Cerebellar cortex (tissue), 1 donor: ENCODE measurements around the gene FAM13A.

Experiments
- DNase-seq: peaks from one replicate; pipeline ENCODE4 v3.0.0-alpha.2; 2015; ENCODE audit warnings: low spot score

Gene FAM13A

DNA sequence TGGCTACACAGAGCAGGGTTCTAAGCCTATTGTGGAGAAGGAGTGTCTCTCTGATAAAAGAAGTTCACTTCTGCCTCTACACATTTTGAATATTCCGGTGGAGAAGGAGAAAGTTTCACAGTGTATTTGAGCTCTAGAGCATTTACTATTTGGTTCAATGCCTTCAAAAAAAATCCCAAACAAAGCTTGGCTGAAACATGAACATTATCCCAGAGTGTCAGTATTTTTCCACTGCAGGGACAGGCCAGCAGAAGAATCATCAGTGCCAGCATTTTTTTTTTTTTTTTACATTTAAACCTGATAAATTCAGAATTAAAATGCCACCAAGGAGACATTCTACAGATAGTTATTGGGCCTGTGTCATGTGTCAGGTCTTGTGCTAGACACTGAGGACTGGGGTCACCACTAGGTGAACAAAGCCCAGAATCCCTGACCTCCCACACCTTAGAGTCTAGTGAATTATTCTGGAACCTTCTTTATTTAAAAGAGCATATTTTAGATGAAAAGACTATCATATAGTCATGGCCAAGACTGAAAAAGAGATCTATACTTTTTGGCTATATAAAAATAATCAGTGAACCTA lies 311.3 kb downstream of the FAM13A start:
- peak; percentile 87 for DNase-seq

- no peak for DNase-seq
Observed at GRCh38 chr4:88745175-88745574, 311.8 kb downstream of the FAM13A start.

DNA sequence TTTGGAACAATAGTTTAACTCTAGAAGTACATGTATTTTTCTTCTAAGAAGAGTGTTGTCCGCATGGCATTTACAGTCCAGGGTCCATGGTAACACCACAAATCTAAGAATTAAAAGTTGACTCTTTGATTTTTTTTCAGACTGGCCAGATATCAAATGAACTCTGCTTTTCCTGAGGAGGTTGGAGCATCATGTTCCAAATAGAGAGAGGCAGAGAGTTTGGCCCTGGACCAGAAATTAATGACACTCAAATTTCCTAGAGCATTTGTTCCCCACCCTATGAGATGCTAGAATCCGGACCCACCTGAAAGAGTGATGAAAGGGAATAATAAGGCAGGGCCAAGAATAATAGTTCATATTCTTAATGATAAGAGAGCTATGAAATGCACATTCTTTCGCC lies 312.4 kb downstream of the FAM13A start:
- DNase-seq = peak; percentile 67

DNA sequence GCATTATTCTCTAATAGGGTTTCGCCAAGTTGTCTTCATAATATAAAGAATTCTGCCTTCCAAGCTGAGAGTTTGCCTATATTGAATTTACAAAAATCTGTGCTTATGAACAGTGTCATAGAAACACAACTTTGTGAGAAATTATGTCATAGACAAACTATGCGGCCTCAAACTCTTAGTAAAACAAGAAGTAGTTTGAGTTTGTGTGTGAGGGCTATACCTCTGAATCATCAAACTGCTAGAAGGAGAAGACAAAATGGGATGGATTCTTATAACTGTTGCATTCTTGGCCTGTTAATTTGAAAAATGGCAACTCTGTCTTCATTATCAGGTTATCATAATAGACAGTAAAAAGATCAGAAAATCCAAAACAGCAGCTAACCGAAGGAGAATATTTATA lies 313.3 kb downstream of the FAM13A start:
- DNase-seq = no peak

DNA sequence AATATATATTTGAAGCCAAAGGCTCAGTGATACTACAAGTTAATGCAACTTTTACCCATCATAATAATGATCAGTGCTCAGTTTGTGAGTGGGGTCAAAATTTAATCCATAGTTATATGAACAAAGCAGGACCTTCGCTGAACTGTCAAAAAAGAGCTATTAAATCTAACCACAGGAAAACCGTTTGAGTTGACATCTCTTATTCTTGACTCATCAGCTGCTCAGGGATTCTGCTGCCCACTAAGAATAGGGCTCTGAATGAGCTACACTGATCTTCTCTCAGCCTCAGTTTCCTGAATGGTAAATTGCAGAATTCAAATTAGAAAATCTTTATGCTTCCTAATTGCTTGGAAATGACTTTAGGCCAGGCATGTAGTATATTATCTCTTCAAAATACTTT lies 314.4 kb downstream of the FAM13A start:
- DNase-seq = no peak

DNA sequence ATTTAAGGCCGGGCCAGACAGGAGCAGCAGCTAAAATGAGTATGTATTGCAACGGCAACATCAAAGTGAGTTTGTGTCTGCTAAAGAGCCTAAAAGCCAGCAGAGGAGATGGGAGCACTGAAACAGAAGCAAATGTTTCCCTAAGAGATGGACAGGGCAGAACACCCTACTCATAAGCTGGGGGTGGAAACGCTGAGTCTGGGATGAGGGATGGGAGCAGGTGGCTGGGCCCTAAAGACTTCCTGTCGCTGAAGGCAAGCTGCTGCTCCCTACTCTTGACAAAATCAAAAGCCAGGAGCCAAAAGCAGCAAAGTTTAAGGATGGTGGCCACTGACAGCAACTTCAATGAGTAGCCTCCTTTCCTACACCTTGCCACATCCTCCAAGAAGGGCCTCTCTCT lies 318.8 kb downstream of the FAM13A start:
- peak; percentile 50 for DNase-seq

GRCh38 chr4:88737307-88737941 lies 319.6 kb downstream of the FAM13A start:
- peak; percentile 65 for DNase-seq

- no peak for DNase-seq
Observed at GRCh38 chr4:88736264-88736663, 320.7 kb downstream of the FAM13A start.

- no peak for DNase-seq
Observed at GRCh38 chr4:88735564-88735963, 321.4 kb downstream of the FAM13A start.

- peak; percentile 17 for DNase-seq
Observed at GRCh38 chr4:88734403-88734949, 322.5 kb downstream of the FAM13A start.

- no peak for DNase-seq
Observed at GRCh38 chr4:88732714-88733368, 324.1 kb downstream of the FAM13A start.

DNA sequence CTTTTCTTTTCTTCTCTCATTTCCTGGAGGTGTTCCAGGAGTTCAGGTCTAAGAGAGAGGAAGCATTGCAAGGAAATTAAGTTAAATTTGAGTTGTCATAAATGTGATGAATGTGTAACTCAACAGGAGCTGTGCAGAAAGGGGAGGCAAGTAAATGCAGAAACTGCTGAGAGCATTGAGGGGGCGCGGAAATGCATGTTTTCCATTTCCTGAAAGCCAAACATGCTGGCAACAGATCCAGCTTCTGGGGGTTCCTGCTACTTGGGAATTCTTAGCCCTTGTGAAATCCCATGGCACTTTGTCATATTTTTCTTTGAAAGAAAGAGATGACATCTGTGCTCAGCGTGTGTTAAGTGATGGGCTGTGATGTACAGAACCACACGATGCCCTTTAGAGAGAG lies 325.6 kb downstream of the FAM13A start:
- peak; percentile 16 for DNase-seq

DNA sequence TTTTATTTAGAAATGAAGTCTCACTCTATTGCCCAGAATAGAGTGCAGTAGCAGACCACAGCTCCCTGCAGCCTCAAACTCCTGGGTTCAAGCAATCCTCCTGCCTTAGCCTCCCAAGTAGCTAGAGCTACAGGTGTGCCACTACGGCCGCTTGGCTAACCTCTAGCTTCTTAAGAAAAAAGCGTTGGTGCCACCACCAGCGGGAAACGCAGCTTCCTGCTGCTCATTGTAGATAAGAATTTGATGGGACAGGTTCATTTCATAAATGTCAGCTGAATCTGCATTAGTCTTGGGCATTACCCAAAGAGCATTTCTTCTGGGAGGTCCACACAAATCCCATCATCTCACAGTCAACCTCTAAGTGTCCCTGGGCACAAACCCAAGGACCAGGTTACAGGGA lies 326.2 kb downstream of the FAM13A start:
- peak; percentile 5 for DNase-seq

DNA sequence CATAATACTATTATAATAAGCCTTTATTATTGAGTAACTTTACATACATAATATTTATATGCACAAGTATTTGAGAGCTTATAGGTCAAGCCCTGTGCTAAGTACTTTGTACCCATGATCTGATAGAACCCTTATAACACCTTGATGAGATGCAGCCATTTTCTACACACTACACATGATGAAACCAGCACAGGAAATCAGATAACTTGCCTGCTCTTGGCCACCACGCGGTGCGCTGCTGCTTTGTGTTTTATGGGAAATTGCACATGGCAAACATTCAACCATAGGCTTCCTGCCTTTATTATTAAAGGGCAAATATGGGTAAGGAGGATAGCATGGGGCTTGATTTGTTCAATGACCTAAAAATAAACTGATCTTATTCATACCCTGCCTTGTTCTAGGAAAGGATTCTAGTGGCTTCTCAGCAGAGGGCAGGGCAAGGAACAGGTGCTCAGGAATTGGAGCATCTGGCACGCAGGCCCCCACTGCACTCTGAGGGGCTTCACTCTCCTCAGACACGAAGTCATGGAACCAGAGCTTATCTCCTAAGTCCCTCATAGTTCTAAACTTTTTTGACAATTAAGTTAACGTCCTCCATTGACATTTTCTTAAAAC lies 327.7 kb downstream of the FAM13A start:
- peak; percentile 48 for DNase-seq

DNA sequence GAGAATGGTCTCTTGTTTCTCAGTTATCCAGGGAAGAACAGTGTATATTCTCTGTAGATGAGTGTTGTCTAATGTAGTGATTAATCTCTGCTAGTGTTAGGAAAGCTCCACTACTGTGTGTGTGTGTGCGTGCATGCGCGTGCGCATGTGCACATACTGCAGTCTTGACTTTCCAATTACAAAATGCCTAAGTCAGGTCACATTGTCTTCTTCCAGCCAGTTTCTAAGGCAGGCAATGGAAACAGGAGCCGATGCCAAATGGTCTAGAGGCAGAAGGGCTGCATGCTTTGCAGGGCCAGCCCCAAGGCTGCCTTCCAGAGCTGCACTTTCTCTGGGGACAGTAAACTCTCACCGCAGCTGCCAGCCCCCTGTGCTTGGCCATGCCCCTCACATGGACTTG lies 328.8 kb downstream of the FAM13A start:
- peak; percentile 68 for DNase-seq

GRCh38 chr4:88725986-88726385 lies 331.0 kb downstream of the FAM13A start:
- peak; percentile 26 for DNase-seq

DNA sequence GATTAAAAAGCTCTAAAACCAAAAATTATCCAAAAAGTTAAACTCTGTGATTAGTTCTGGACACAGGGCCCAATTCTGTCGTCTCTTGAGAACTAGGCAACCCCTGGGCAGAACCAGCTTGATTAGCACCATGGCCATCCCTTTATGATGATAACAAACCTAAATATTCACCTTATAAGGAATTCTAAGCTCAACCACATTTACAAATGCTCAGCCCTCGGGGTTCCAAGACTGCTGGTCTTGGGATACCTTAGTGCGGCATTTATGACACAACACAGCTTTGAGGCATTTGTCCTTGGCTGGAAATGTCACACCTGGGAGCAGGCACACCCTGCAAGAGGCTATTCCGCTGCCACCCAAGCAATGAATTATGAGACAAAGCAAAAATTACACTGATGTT lies 331.8 kb downstream of the FAM13A start:
- no peak for DNase-seq

DNA sequence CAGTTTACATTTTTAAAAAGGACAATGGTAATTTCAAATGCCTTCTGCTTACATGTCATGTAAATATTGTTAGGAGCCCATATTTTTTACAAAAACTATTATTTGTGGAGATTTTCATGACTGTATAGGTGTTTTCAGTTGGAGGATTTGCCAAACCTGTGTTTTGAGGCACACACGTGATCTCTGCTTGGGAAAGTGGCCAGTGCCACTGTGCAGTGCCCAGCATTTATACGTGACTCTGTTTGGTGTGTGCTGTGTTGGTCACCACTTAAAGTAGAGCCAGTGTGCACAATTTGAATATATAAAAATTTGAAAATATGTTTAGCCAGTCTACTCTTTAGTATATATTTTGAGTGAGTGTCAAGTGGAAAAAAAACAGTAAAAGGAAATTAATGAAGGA lies 332.6 kb downstream of the FAM13A start:
- peak; percentile 57 for DNase-seq

DNA sequence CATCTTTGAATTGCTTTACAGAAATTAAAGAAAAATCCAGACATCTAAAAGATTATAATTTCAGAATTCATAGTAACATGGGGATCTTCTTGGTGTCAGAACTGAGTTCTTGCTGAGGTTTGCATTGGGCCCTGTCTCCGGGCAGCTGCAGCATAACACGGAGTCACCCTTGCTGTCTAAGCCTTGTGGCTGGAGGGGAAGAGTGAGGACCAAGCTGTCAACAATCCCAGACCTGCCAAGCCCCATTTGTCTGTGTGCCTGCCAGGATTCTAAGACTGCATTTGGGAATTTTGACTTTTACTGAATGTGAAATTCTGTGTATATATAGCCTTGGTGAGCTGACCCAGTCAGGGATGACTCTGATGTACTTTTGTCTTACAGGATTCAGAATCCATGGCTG lies 334.2 kb downstream of the FAM13A start:
- DNase-seq = peak; percentile 63

DNA sequence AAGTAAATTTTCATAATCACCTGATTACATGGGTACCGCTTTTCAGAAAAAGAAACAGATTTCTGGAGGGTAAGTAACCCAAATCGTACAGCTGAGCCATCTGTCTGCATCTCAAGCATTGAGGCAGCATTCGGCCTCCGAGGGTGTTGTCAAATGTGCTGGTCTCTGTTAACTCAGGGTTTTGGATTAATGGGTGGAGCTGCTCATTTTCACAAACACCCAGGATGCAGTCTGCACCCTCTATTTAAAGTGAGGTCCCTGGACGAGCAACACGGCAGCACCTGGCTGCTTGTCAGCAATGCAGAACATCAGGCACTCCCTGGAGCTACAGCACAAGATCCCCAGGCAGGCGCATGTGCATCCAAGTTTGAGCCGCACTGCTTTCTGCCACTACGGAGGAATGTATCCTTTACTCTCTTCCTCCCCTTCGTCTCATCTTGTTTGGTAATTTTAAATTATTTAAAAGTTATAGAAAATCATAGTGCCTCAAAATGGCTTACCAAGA lies 334.7 kb downstream of the FAM13A start:
- peak; percentile 59 for DNase-seq

DNA sequence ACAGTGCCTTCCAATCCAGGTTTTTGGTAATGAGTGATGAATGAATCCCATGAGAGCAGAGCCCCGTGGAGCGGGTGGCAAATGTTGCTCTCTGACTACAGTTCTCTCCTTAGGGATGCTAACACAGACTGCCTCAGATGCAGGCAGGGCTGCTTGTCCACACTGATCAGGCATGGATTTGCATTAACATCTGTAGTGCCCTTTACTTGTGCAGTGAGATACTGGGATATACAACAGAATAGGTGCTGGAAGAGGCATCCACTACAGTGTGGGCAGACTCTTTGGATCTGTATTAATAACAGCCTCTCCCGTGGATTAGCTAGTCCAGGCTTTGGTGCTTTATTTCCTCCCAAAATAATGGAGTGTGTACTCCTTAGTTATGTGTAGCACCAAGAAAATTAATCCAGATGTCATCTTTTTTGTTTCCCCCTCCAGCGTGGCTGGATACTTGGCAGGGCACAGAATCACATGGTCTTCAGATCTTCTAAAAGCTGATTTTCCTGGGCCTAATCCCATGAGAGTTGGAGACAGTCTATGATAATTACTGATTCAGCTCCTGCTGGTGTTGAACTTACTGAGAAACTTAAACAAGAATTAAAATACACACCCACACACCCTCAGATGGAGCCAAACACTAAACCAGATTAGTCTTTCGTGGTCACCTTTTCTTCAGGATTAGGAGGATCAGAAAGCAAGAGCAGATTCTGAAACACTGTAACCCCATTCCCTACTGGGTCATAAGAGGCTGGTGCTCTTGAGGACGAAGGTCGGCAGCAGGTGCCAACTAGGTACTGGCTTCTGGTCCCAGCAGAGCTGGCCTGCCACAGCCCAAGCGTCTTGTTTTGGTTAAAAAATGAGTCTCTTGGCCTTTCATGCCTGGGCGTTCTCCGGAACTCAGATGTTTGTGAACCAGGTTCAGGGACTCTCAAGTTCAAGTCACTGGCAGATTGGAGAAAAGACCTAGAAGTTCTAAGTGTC lies 336.2 kb downstream of the FAM13A start:
- peak; percentile 11 for DNase-seq
